HepG2 (cell line): ENCODE results near the gene ANKHD1. TPM values are rescaled to one million over a fixed set of nuclear protein-coding genes. Genes with fewer than 3 reads are reported as not detected.

Experiments used
- ATAC-seq: fragments of 200-7000 bp; cut with Tn5 transposase; 3 replicates; pipeline ENCODE4 v1.9.1; 2020; ENCODE audit warnings: mild to moderate bottlenecking, moderate library complexity
- BruUV-seq: library from RNA; stranded (reverse); fragments of 400-500 nt; replicated peaks from 2 replicates; lab custom pipeline; 2021; lab: Mats Ljungman, UMichigan
- CTCF ChIA-PET: fragments of 300-600 bp; formaldehyde crosslinking; extraction: SDS; loops from one replicate; lab custom pipeline; 2021; ENCODE audit warnings: low total read pairs, inconsistent platforms, low intra/inter-chr PET ratio; lab: Yijun Ruan, JAX
- POLR2A ChIA-PET: fragments of 350-600 bp; sonication (Branson Sonifier 250); formaldehyde crosslinking; loops from one replicate; lab custom pipeline; 2020; ENCODE audit warnings: antibody characterized with exemption, inconsistent platforms; lab: Yijun Ruan, JAX
- DNase-seq: peaks from one replicate; pipeline ENCODE4 v3.0.0-alpha.2; 2015; ENCODE audit warnings: low spot score
- FAIRE-seq: peaks from 3 replicates; lab custom pipeline; 2011; peaks lifted over from hg19 to GRCh38; lab: Jason Lieb, UNC
- H2AFZ ChIP-seq: one replicate; pipeline ENCODE4 v1.6.1; 2011; ENCODE audit warnings: low read length, inconsistent platforms
- H3K27ac ChIP-seq: fragments of 300-600 bp; 3 replicates; pipeline ENCODE4 v1.8.0; 2011; ENCODE audit warnings: mixed run types, mild to moderate bottlenecking, mixed read lengths, low read length, inconsistent platforms; ENCODE audit not compliant: insufficient read depth; ENCODE audit errors: extremely low read length
- H3K27me3 ChIP-seq, 2 experiments: fragments of 200-600 bp in 1 of 2; 2 replicates in 1 of 2; 3 replicates in 1 of 2; pipeline versions ENCODE4 v1.6.0 to v1.8.0; 2011; ENCODE audit warnings: low read length in 2 of 2, mild to moderate bottlenecking in 2 of 2, moderate library complexity in 2 of 2, inconsistent platforms in 1 of 2; ENCODE audit not compliant: insufficient read depth in 2 of 2, control insufficient read depth in 1 of 2
- H3K36me3 ChIP-seq, 2 experiments: fragments of 200-600 bp in 1 of 2; replicated peaks in 1 of 2; 2 replicates in 1 of 2; 3 replicates in 1 of 2; pipeline versions ENCODE4 v1.5.1 to v1.8.0; 2011; ENCODE audit warnings: low read length in 2 of 2, inconsistent platforms in 1 of 2; ENCODE audit not compliant: insufficient read depth in 2 of 2, control insufficient read depth in 1 of 2
- H3K4me1 ChIP-seq: 2 replicates; pipeline ENCODE4 v1.5.1; 2012; ENCODE audit warnings: low read length, inconsistent platforms; ENCODE audit not compliant: insufficient read depth
- H3K4me2 ChIP-seq: 2 replicates; pipeline ENCODE4 v1.6.0; 2011; ENCODE audit warnings: low read depth, low read length, inconsistent platforms
- H3K4me3 ChIP-seq, 3 experiments: fragments of 200-600 bp in 1 of 3; sonication (generic), shearing (Covaris generic) in 1 of 3; replicated peaks in 1 of 3; 2 replicates each; pipeline ENCODE4 v1.5.1; 2011 to 2016; ENCODE audit warnings: low read length in 3 of 3, inconsistent platforms in 2 of 3, low read depth in 2 of 3, mild to moderate bottlenecking in 2 of 3, control low read depth in 1 of 3, mixed read lengths in 1 of 3; ENCODE audit not compliant: insufficient read depth in 1 of 3
- H3K79me2 ChIP-seq: one replicate; pipeline ENCODE4 v1.6.1; 2011; ENCODE audit warnings: low read length, inconsistent platforms; ENCODE audit not compliant: insufficient read depth
- H3K9ac ChIP-seq: 2 replicates; pipeline ENCODE4 v1.6.0; 2011; ENCODE audit warnings: mild to moderate bottlenecking, low read depth, low read length, inconsistent platforms; ENCODE audit not compliant: insufficient read depth
- H3K9me3 ChIP-seq: 2 replicates; pipeline ENCODE4 v1.5.1; 2012; ENCODE audit warnings: mild to moderate bottlenecking, low read length
- H4K20me1 ChIP-seq: 2 replicates; pipeline ENCODE4 v1.6.0; 2011; ENCODE audit warnings: inconsistent platforms, mild to moderate bottlenecking, low read length, moderate library complexity; ENCODE audit not compliant: insufficient read depth
- POLR2A ChIP-seq, 2 experiments: IDR thresholded peaks; 2 replicates each; pipeline ENCODE4 v1.6.1; 2011; ENCODE audit warnings: low read depth in 2 of 2, low read length in 2 of 2, mild to moderate bottlenecking in 1 of 2, moderate library complexity in 1 of 2; ENCODE audit not compliant: insufficient read depth in 1 of 2
- WGBS: methylation state at CpG from one replicate; pipeline ENCODE4 v1.1.6; 2017; ENCODE audit warnings: low lambda C conversion rate; 5-methylcytosine and 5-hydroxymethylcytosine counted together
- in situ Hi-C: cut with HindIII; loops from 2 replicates; pipeline ENCODE4 v1.10.0; 2017; ENCODE audit warnings: low pct_unique_long_range_greater_than_20kb; ENCODE audit not compliant: extremely low pct_ligation_motif_present
- intact Hi-C: fragments of 100-400 bp; cut with micrococcal nuclease; formaldehyde crosslinking; loops from one replicate; pipeline ENCODE4 v1.10.0; 2022; ENCODE audit not compliant: unreplicated experiment
- polyA plus RNA-seq, 8 experiments: library from polyadenylated mRNA; depleted of rRNA in 3 of 8; stranded (reverse) in 7 of 8; unstranded in 1 of 8; fragments of >200 nt; fragmentation: Illumina TruSeq in 4 of 8; extraction: Trizol in 4 of 8; gene quantifications; 2 replicates each; pipeline versions ENCODE4 v1.2.1 to v1.2.3, GENCODE V29; 2011 to 2016; ENCODE audit warnings: low read depth in 4 of 8, missing spikeins in 1 of 8, mixed read lengths in 1 of 8; ENCODE audit not compliant: insufficient read depth in 1 of 8
- total RNA-seq, 5 experiments: library from RNA; depleted of rRNA; stranded (reverse); fragments of >200 nt; fragmentation: Illumina TruSeq; extraction: Trizol; gene quantifications; 2 replicates each; pipeline ENCODE4 v1.2.3, GENCODE V29; 2016; ENCODE audit warnings: low read depth in 1 of 5
- TF ChIP-seq, protein P1 (sequence below): sonication (generic); formaldehyde crosslinking; IDR thresholded peaks from 2 replicates; pipeline ENCODE4 v1.5.0; 2020; ENCODE audit warnings: mild to moderate bottlenecking, missing genetic modification reagents, borderline replicate concordance
- TF ChIP-seq, protein P2 (sequence below), 2 experiments: fragments of 450-650 bp in 1 of 2; sonication (generic) in 1 of 2; formaldehyde crosslinking; IDR thresholded peaks; 2 replicates each; pipeline versions ENCODE4 v1.5.0 to v1.8.0; 2020 to 2022; ENCODE audit warnings: mild to moderate bottlenecking in 1 of 2, missing genetic modification reagents in 1 of 2
- TF ChIP-seq, protein P3 (sequence below), 2 experiments: IDR thresholded peaks; 2 replicates each; pipeline ENCODE4 v1.6.1; 2011 to 2012; ENCODE audit warnings: low read length in 2 of 2, borderline replicate concordance in 1 of 2, low read depth in 1 of 2, mild to moderate bottlenecking in 1 of 2, moderate library complexity in 1 of 2

Gene ANKHD1
- total and polyA plus RNA-seq, 2 of the 13 experiments (the other 11 are each of a cell fraction or from before 2014, with no cell fraction given) = 69.9 to 82.0 TPM

DNA sequence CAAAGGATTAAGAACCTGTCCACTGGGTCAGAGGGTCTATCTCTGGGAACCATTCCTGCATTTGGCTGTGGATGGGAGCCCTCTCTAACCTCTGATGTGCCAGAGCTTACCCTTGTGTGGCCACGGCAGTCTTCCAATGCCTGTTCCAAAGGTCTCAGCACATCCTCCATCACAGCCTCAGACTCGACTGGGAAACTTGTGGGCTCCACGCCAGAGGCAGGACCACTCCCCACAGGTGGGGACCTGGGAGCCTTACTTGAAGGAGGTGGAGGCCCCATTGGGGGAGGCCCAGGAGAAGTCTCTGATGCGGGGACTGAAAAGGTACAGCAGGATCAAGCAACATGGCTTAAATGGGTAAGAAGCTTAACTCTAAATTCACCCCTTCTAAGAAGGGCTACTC lies 150.2 kb downstream of the ANKHD1 start:
- ChIA-PET POLR2A (no interaction called here), CTCF (no interaction called here)
- BruUV-seq = no TSS peak
- H3K36me3 ChIP-seq = peaks cover 12 to 46% of the 10 kb centered on the region in 2 experiments
- in situ Hi-C loops (no loop called here), intact Hi-C loops (no loop called here)
- no peak overlapping the region for H3K4me2 ChIP-seq
- ATAC-seq (no peak), DNase-seq (no peak), FAIRE-seq (no peak)
- no peaks in the 10 kb centered on the region for H3K9me3 ChIP-seq
- H4K20me1 ChIP-seq = no peaks in the 10 kb centered on the region; the same call in none of the 2 replicates
- peaks cover 34% of the 10 kb centered on the region for H3K79me2 ChIP-seq
- no peak overlapping the region for H3K9ac ChIP-seq
- no peaks in the 10 kb centered on the region for H3K27me3 ChIP-seq
- TF ChIP-seq POLR2A (IDR thresholded peaks at IDR 0.05; ENCODE audit: insufficient read depth in 1 of 2, low read depth in 2 of 2, low read length in 2 of 2) = 0 out of 4 replicates have a peak, but pooled peaks of 1 of the 2 experiments have one; percentile 17
- TF ChIP-seq, protein P1, sequence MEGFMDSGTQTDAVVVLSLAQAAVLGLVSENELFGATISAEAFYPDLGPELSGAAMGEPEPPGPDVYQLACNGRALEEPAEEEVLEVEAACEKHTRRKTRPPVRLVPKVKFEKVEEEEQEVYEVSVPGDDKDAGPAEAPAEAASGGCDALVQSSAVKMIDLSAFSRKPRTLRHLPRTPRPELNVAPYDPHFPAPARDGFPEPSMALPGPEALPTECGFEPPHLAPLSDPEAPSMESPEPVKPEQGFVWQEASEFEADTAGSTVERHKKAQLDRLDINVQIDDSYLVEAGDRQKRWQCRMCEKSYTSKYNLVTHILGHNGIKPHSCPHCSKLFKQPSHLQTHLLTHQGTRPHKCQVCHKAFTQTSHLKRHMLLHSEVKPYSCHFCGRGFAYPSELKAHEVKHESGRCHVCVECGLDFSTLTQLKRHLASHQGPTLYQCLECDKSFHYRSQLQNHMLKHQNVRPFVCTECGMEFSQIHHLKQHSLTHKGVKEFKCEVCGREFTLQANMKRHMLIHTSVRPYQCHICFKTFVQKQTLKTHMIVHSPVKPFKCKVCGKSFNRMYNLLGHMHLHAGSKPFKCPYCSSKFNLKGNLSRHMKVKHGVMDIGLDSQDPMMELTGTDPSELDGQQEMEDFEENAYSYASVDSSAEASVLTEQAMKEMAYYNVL = no peak
- TF ChIP-seq, protein P2, sequence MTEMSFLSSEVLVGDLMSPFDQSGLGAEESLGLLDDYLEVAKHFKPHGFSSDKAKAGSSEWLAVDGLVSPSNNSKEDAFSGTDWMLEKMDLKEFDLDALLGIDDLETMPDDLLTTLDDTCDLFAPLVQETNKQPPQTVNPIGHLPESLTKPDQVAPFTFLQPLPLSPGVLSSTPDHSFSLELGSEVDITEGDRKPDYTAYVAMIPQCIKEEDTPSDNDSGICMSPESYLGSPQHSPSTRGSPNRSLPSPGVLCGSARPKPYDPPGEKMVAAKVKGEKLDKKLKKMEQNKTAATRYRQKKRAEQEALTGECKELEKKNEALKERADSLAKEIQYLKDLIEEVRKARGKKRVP (CRISPR knock-in tag; IDR thresholded peaks at IDR 0.05) = no peak
- TF ChIP-seq, protein P3, sequence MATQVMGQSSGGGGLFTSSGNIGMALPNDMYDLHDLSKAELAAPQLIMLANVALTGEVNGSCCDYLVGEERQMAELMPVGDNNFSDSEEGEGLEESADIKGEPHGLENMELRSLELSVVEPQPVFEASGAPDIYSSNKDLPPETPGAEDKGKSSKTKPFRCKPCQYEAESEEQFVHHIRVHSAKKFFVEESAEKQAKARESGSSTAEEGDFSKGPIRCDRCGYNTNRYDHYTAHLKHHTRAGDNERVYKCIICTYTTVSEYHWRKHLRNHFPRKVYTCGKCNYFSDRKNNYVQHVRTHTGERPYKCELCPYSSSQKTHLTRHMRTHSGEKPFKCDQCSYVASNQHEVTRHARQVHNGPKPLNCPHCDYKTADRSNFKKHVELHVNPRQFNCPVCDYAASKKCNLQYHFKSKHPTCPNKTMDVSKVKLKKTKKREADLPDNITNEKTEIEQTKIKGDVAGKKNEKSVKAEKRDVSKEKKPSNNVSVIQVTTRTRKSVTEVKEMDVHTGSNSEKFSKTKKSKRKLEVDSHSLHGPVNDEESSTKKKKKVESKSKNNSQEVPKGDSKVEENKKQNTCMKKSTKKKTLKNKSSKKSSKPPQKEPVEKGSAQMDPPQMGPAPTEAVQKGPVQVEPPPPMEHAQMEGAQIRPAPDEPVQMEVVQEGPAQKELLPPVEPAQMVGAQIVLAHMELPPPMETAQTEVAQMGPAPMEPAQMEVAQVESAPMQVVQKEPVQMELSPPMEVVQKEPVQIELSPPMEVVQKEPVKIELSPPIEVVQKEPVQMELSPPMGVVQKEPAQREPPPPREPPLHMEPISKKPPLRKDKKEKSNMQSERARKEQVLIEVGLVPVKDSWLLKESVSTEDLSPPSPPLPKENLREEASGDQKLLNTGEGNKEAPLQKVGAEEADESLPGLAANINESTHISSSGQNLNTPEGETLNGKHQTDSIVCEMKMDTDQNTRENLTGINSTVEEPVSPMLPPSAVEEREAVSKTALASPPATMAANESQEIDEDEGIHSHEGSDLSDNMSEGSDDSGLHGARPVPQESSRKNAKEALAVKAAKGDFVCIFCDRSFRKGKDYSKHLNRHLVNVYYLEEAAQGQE (IDR thresholded peaks at IDR 0.05; ENCODE audit: borderline replicate concordance in 1 of 2, low read depth in 1 of 2, low read length in 2 of 2) = no peak
- H3K4me3 ChIP-seq = no peak overlapping the region
- peaks cover 39% of the 10 kb centered on the region for H3K4me1 ChIP-seq
- no peak overlapping the region for H3K27ac ChIP-seq
- no peak overlapping the region for H2AFZ ChIP-seq
- WGBS = 94% methylated on average over 3 of the region's 4 CpGs
